Jurkat, Clone E6-1 (cell line): ENCODE results near the gene ATP1A2.
"Not testable (repeated sequence)": the region's sequence is repeated elsewhere in the genome, so short reads cannot be mapped to it uniquely, and the experiment has no call there.

Experiments
- DNase-seq: peaks from one replicate; pipeline ENCODE4 v3.0.0-alpha.2; 2011; ENCODE audit warnings: low read depth, low spot score
- H3K4me3 ChIP-seq: 2 replicates; pipeline ENCODE4 v1.5.1; 2011; ENCODE audit warnings: mild to moderate bottlenecking, low read length, control low read depth, moderate library complexity

Gene ATP1A2

DNA sequence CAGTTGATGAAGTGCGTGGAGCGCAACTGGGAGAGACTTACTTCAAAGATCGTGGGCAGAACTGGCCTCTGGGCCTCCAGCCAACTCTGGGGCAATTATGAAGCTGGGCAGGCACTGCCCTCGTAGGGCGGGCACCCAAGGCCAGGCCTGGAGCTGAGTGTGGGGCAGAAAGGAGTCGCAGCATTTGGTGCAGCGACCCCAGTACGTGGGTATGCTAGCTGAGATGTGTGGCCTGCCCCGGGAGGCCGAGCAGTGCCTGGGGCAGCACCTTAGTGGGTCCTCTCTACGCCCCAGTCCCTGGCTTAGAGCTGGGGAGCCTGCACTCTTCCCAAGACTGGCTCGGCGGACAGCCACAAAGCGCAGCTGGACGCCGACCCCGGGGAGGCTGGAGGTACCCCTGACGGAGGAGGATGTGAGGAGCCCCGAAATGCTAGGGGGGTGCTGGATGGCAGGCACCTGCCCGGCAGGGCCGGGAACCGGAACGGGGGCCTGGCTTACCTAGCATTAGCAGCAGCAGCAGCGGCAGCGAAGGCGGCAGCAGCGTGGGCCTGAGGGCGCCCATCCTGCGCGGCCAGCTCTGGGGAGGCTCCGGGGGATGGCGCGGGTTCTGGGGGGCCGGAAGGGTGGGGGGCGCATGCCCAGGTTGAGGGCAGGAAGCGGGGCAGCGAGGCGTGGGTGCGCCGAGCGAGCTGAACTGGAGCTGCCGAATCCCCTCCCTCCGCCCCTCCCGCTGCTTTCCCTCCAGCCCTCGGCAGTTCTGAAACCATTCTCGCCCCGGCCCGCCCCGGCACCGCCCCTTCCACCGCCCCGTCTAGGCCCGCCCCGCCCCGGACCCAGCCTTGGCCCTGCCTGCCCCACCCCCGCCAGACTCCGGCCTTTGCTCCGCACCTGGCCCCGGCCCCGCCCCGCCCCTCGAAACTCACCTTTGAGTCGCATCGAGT, 17.4 kb upstream of the ATP1A2 start, which contains the start of gene IGSF8:
TSS of gene IGSF8 (minus strand) at position 709 of the 941 bp plus-strand sequence. CDS start at position 562, 147 bp downstream.
- peak; percentile 90 for DNase-seq
- H3K4me3 ChIP-seq: peak within 1 kb of the TSS; percentile 88

GRCh38 chr1:160098852-160099561, 16.6 kb upstream of the ATP1A2 start:
- peak; percentile 88 for DNase-seq
- H3K4me3 ChIP-seq: peak overlapping the region; percentile 44

GRCh38 chr1:160099716-160100375, 15.7 kb upstream of the ATP1A2 start:
- H3K4me3 ChIP-seq: no peak overlapping the region
- no peak for DNase-seq

GRCh38 chr1:160101037-160101716, 14.4 kb upstream of the ATP1A2 start:
- no peak overlapping the region for H3K4me3 ChIP-seq
- peak; percentile 78 for DNase-seq

DNA sequence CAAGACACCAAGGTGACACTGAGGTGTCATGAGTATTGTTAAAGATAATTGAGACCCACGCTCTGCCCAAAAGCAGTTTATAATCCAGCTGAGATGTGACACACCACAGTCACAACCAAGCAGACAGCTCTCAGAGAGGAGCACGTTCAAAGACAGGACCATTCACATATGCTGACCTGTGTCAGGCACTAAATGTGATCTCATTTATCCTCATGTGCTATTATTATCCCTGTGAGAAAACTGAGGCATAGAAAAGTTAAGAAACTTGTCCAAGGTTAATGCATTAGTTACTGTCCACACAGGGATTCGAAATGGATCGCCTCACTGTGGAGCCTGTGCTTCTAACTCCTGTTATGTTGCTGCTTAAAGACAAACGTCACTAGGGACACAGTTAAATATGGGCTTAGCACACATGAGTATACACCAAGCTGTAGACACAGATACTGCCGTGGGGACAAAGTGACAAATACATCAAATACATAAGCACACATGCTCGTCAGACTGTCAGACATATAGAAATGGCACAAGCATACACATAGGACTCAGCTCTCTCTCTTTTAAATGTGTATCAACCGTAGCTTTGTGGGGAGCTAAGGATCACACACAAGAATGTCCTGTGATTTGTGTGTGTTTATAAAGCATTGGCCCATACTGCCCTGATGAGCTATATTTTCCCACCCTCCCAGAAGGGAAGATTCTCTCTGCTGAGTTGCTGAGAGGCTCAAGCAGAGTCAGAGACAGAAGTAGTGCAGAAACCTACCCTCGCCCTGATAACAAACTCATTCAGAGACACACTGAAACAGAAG, 13.6 kb upstream of the ATP1A2 start:
- no peak for DNase-seq

GRCh38 chr1:160103658-160104408, 11.7 kb upstream of the ATP1A2 start:
- H3K4me3 ChIP-seq: no peak overlapping the region
- DNase-seq: no peak

More for the DNA sequence above, 13.6 kb upstream of the ATP1A2 start:
- H3K4me3 ChIP-seq: no peak overlapping the region

DNA sequence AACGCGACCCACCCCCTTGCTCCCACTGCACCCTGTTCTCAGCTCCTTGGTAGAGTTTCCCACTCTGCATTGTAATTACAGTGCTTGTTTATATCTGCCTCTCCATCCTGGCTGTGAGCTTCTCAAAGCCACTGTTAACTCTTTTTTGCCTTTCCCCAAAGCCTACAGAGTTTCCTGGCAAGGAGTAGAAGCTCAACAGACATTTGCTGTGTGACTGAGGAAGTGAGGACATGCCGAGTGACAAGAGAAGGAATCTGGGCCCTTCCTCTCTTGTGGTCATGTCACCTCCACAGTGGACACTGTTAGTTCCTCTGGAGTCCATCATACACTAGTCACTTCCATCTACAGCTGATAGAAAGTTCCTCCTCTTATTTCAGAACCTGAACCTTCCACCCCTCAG, 11.1 kb upstream of the ATP1A2 start:
- no peak overlapping the region for H3K4me3 ChIP-seq
- DNase-seq: no peak

- DNase-seq: no peak
- H3K4me3 ChIP-seq: no peak overlapping the region
Measured at GRCh38 chr1:160105155-160105554, 10.4 kb upstream of the ATP1A2 start.

- DNase-seq: no peak
- H3K4me3 ChIP-seq: no peak overlapping the region
Measured at GRCh38 chr1:160107512-160107911, 8.0 kb upstream of the ATP1A2 start.

- DNase-seq: peak; percentile 45
- H3K4me3 ChIP-seq: no peak overlapping the region
Measured at GRCh38 chr1:160108888-160109662, 6.5 kb upstream of the ATP1A2 start.

DNA sequence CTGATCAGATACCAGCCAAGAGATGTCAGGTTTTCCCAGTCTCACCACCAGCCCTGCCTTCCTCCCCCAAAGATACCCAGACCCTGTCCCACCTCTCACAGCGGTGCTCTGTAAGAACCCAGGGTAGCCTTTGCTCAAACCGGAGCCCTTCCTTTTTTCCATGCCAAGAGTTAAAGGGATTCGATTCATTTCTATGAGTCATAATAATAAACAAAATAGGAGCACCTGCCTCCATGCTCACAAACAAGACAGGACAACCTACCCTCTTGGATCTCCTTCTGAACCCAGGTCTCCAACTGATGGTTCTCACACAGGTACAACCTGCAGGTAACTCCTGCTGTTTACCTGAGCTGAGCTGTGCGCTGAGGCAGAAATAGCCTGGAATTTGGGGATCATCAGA, 5.9 kb upstream of the ATP1A2 start:
- no peak for DNase-seq
- no peak overlapping the region for H3K4me3 ChIP-seq

GRCh38 chr1:160111462-160111861, 4.1 kb upstream of the ATP1A2 start:
- DNase-seq, H3K4me3 ChIP-seq: not testable (repeated sequence)

- no peak overlapping the region for H3K4me3 ChIP-seq
- DNase-seq: no peak
Measured at GRCh38 chr1:160112357-160112756, 3.2 kb upstream of the ATP1A2 start.

GRCh38 chr1:160113407-160113806, 2.2 kb upstream of the ATP1A2 start:
- H3K4me3 ChIP-seq: no peak overlapping the region
- no peak for DNase-seq

DNA sequence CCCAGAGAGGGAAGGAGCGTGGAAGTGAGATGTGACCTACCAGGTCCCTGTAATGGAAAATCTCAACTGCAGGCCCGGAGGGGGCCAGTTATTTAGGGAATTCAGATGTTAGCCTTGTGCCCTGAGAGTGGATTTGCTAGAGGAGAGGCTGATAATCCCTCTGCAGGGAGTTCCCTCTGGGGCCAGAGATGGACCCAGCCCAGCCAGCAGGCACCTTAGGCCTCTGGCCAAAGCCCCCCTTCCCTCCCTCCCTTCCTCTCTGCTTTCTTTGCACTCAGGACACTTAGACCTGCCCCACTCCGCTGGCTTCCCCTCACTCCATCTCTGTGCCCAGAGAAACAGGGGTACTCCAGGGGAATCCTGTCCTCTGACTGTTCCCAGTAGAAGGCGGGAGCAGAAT, 1.5 kb upstream of the ATP1A2 start:
- no peak overlapping the region for H3K4me3 ChIP-seq
- no peak for DNase-seq

GRCh38 chr1:160116283-160117147, 956 bp downstream of the ATP1A2 start:
- no peak for DNase-seq
- no peak overlapping the region for H3K4me3 ChIP-seq
